HG02798 (cell line): ENCODE results near the gene UBE2F.

ENCODE experiments used
- ATAC-seq: cut with Tn5 transposase; IDR thresholded peaks from one replicate; pipeline ENCODE4 v1.9.1; 2021; ENCODE audit warnings: mild to moderate bottlenecking; ENCODE audit not compliant: unreplicated experiment, poor library complexity

UBE2F gene, protein sequence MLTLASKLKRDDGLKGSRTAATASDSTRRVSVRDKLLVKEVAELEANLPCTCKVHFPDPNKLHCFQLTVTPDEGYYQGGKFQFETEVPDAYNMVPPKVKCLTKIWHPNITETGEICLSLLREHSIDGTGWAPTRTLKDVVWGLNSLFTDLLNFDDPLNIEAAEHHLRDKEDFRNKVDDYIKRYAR

DNA sequence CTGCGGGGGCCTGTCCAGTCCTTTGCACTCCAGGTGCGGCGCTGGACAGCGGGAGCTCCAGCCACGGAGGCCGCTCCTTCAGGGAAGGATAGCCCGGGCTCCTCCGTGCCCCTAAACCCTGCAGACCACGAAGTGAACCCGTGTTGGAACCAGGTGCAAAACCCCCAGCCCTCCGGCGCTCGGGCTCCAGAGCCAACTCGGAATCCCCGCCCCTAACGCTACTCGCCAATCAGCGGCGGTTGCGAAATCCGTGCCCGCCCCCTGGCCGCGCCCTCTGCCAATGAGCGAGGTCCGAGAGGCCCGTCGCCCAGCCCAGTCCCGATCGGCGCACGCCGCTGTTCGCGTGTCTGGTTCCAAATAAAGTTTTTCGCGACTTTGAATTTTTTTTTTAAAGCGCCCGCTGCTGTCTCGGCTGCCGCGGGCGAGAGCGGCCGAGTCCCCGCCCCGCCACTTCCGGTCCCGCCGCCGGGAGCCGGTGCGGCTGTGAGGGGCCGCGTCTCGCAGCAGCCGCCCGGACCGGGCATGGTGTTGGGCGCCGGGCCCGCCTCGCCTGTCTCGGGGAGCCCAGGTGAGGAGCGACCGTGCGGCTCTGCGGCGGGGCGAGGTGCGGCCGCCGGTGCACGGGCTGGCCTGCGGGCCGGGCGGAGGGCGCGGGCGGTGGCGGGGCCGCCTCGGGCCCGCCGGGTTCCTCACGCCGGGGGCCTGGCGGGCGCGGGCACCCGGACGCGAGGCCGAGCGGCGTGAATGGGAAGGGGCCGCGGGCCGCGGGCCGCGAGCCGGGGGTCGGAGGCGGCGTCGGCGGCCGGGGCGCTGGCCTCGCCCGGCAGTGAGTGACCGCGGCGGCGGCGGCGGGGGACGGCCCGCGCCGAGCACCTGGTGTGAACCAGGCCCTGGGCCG lies at the start of gene UBE2F:
UBE2F (plus strand) TSS at position 450 of the 898 bp plus-strand sequence. CDS start 6,094 bp downstream, outside the sequence.
- ATAC-seq = peak; percentile 98

DNA sequence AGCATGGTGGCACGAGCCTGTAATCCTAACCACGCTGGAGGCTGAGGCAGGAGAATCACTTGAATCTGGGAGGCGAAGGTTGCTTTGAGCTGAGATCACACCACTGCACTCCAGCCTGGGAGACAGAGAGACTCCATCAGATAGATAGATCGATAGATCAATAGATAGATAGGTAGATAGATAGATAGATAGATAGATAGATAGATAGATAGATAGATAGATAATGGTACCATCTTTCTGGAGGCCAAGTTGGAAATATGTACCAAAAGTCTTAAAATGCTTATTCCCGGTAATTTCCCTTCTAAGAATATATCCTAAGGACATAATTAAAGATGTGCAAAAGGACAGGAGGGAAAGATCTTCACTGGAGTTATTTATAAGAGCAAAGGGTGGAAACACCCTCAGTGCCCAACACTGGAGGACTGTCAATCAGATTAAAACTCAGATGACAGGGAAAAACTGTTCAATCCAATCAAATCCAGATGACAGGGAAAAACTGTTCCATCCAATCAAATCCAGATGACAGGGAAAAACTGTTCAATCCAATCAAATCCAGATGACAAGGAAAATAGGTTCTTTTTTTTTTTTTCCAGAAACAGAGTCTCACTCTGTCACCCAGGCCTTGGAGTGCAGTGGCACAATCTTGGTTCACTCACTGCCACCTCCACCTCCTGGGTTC lies 49.0 kb upstream of the UBE2F start:
- no peak for ATAC-seq

DNA sequence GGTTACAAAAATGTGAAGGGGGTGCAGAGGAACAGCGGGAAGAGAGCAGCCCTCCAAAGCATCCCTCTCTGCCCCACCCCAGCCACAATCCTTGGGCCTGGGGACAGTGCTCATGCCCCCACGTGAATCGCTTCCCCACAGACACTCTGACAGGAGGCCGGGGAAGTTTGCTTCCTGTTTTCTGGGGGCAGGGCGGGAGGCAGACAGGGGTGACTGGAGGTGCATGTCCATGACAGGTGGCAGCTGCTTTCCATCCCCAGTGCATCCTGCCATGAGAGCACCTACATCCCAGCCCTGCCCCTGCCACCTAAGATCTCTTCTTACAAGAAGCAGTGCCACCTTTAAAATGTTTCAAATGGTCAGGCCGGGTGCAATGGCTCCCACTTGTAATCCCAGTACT lies 47.2 kb upstream of the UBE2F start:
- no peak for ATAC-seq

DNA sequence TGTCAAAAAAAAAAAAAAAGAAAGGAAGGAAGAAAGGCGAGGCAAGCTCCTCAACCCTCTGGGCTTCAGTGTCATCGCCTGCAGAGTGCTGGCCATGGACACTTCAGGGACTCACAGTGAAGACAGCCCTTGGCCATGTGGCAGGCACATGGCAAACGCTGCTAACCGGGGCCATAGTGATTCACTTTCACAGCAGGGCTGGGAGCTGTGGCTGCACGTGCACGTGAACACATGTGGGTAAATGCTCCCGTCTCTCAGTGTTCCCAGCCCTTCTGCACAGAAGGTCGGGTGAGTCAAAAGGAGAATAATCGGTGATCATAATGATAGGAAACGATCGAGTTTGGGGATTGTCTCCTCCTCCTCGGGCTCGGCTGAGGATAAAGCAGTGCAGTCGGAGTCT lies 46.1 kb upstream of the UBE2F start:
- ATAC-seq = no peak

DNA sequence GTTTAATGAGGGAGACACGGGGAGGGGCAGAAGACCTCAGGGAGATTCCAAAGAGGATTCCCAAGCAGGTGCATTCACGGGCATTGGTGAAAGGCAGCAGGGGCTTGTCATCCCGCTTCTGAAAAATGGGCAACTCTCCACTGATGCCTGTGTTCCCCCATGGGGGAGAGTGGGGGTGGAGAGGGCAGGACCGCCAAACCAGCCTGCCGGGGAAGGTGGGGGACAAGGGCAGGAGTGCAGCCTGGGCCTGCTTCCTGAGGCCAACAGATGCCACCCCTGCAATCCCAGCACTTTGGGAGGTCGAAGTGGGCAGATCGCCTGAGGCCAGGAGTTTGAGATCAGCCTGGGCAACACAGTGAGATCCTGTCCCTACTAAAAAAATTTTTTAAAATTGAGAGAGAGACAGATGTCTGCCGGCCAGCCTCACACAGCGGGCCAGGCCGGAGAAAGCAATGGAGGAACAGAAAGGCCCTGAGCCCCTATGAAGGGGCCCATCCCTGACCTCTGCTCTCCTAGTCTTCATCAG lies 44.8 kb upstream of the UBE2F start:
- ATAC-seq = no peak

DNA sequence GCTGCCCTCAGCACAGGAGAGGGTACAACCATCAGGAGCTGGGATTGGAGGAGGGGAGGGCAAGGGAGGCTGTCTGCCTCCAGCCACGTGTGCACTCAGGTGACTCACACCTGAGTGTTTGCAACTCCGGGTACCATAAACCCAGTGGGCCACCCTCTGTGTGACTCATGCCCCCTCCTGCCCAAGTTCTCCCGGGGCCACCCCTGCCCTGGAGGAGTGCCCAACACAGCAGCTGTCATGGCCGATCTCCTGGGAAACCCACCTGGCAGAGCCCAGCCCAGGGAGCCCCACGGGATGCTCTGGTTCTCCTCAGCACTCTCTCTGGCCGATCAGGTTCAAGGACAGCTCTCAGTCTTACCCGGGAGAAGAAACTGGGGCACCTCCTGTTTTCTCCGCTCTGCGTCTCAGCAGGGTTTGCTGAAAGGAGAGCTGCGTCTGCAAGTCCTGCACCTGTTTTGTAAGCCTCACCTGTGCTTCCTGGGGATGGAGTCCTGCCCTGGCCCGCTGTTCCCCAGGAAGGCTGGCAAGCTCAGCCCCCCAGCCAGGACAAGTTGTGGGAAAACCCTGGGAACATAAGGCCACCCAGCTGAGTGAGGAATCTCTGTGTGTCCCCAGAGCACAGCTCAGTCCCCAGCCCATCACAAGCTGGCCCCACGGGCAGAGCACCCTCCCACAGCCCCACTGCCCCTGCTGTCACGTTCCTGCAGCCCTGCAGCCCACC lies 44.0 kb upstream of the UBE2F start:
- ATAC-seq = no peak

DNA sequence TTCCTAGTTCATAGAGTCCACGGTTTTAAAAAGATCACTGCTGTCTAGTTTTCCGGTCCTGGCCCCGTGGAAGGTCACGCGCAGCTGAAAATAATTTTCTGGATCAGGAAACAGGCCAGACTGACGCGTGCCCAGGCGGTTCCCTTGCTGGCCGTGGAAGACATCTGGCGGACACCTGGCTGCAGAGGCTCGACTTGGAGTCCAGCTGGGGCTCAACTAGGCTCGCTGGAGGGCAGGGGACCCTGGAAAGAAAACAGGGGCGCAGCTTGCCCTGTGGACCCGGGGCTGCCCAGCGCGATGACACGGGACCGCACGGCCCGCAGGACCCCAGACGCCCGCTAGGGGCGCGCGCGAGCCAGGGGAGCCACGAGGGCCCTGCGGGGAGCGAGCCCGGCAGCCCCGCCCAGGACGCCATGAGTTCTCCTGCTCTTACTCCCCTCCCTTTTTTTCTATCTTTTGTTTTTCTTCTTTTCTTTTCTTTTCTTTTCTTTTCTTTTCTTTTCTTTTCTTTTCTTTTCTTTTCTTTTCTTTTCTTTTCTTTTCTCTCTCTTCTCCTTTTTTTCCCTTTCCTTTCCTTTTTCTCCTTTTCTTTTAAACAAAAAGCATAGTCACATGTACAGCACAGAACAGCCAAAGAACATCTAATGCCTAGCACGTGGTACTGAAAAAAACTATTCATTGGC lies 43.2 kb upstream of the UBE2F start:
- ATAC-seq = peak; percentile 84

DNA sequence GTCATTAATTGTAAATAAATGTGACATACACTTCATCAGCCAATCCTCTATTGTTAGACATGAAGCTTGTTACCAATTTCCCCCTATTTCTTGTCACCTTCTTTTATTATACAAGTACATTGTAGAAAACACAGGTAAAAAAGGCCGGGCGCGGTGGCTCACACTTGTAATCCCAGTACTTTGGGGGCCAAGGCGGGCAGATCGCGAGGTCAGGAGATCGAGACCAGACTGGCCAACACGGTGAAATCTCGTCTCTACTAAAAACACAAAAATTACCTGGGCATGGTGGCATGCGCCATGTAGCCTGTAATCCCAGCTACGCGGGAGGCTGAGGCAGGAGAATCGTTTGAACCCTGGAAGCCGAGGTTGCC lies 42.7 kb upstream of the UBE2F start:
- ATAC-seq = no peak

DNA sequence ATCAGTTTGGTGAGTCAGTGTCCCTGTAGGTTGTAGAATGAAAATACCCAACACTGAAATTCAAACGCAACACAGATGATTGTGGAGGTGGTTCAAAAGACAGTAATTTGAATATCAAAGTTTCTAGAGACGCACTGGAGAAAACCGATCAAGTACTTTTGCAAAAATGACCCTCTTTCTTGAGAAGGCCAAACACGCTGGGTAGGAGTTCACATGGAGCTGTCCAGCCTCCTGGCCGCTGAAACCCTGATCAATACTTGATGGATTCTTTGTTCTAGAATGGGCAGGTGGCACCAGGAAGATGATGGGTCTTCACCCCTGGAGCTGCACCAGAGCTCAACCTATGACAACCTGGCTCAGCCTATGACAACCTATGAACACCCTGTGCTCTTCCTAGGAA lies 39.7 kb upstream of the UBE2F start:
- no peak for ATAC-seq

DNA sequence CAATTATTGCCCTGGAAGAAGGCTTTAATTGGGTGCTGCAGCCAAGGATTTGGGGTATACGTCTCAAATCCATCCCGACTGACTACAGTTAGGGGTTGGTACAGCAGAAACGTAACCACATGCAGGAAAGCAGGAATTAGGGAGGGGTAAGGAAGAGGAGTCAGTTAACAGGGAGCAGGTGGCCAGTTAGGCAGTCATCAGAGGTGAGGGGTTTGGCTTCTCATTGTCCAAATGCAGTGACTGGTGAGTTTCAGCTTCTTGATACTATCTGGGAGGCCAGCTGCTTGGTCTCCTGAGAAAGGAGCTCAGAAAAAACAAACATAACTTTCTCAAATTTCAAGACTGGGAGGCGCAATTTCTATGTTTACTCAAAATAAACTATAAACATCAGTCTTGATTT lies 38.8 kb upstream of the UBE2F start:
- no peak for ATAC-seq

DNA sequence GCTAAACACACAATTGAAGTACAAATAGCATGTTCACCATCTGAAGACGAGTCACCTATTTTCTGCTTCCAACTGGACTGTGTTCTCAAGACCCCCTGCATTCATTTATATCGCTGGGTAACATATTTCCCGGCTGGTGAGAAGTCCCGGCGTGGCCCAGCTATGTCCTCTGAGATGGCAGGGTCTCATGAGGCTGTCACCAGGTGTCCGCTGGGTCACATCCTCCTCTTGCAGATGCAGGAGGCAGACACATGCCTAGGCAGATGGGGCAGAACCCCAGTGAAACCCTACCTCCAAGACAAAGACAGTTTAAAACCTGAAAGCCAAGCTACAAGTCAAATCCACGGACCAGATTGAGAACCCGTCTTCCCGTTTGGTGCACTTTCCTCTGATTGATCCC lies 36.8 kb upstream of the UBE2F start:
- no peak for ATAC-seq

DNA sequence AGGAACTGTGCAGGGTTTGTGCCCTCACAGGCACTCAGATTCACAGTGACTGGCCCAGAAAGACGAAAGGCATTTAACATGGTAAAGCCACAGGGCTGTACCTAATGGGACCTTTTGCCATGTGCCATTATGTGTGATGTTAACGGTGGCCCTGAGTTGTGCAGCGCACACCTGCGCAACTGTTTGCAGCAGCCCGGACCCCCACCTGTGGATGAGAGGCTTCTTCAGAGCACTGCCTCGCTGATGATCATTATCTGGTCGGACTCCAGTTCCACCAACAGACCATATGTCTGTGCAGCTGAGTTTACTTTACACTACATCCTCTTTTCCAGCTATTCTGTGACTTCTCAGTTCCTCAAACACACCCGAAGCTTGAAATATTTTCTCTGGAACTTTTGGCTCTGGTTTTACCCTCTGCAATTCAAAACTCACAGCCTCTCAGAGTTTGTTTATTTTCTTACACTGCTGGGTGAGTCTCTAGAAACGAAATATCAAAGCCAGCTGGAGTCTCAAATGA lies 35.6 kb upstream of the UBE2F start:
- no peak for ATAC-seq

DNA sequence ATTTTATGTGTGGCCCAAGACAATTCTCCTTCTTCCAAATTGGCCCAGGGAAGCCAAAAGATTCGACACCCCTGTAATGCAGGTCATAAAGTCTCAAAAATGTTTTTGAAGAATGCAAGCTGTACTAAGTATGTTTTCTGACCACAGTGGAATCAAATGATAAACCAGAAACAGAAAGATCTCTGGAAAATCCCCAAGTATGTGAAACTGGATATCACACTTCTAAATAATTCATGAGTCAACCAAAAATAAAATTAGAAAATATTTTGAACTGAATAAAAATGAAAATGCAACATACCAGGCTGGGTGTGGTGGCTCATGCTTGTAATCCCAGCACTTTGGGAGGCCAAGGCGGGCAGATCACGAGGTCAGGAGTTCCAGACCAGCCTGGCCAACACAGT lies 34.1 kb upstream of the UBE2F start:
- no peak for ATAC-seq

DNA sequence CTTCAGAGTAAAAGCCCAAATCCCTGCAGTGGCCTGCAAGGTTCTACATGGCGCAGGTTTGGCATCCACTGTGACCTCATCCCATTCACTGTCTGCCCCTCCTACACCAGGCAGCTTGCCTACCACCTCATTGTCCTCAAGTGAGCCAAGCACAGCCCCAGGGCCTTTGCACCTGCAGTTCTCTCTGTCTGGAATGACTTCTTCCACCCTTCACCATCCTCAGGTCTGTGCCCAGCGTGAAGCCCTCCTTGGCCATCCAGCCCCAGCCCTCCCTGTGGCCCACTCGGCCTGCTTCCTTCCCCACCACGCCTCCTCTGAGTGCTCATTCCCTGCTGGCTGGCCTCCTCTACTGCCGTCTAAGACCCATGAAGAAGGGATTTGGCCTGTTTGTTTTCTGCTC lies 32.6 kb upstream of the UBE2F start:
- ATAC-seq = no peak

DNA sequence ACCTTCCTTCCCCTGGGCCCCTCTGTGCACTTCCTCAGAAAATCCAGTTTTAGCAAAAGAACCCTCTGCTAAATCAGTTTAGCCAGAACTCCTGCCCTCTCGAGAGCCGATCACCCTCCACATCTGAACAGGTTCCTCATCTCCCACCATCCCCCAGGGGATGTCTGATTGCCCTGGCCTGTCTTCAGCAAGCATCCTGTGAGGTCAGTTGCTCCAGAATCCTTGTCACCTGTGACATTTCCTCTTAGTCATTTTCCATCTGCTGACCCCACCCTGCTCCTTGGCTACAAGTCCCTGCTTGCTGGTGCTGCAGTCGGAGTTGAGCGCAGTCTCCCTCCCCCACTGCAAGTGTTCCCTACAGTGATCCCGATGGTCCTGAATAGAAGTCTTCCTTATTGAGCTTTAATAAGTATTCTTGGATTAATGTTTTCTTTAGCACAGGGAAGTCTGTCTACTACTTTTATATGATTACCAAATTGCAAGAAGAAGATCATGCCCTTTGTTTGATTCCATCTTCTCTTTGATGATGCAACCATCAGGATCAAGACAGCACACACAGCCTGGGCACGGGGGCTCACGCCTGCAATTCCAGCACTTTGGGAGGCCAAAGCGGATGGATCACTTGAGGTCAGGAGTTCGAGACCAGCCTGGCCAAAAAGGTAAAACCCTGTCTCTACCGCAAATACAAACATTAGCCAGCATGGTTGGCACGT lies 30.9 kb upstream of the UBE2F start:
- ATAC-seq = no peak

DNA sequence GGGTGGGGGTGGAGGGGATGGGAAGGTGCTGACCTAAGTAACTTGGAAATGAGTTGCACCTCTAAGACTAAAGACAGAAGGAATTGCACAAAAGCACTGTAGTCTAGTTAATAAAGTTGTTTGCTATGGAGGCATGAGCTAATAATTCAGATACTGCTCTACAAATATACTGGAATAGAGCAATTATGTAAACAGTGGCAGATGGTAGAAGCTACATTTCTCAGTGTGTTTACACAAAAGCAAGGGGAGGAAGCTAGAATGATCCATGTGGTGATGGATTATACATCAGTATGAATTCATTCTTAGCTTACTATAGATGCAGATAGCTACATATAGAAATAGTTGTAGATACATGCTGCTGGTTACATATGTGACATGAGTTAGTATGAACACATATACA lies 27.6 kb upstream of the UBE2F start:
- ATAC-seq = no peak

DNA sequence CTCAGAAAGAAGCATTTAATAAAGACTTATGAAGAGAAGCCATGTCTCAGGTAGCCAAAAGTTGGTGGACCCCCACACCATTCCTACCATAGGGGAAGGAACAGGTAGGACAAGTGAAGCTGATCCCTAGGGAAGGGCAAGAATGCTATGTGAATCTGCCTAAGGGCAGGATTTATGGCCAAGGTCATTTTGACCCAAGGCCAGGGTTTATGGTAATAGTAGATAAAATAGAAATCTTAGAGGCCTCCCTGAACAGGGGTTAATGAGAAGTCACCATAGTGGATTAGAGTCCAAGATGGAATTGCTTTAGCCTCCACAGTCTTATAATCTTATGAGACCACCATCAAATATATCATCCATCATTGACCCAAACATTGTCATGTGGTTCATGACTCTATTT lies 26.0 kb upstream of the UBE2F start:
- ATAC-seq = no peak

DNA sequence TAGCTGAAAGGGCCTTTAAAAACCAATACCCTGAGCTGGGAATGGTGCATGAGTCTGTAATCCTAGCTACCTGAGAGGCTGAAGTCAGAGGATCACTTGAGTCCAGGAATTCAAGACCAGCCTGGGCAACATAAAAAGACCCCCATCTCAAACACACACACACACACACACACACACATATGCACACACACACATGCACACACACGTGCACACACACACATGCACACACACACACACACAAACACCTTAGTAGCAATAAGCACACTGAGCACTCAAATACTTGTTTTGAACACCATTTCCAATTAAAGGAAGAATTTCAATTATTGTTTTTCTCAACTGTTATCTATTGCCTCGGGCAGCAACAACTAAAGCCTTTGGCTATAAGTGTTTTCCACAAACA lies 25.6 kb upstream of the UBE2F start:
- no peak for ATAC-seq

DNA sequence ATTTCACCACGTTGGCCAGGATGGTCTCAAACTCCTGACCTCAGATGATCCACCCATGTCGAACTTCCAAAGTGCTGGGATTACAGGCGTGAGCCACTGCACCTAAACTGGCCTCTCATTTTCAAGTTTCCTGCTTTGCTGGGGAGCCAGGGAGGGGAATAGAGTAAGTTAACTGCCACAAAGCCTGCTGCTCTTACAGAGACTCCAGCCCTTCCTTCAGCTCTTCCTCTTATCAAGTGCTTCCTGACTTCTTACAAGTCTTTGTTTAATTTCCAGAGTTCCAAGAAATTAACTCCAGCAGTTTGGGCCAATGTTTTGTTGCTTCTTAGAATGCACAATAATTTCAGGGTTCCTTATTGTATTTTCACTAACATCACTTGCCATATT lies 24.3 kb upstream of the UBE2F start:
- no peak for ATAC-seq
